GM21529 (cell line): ENCODE results near the gene KCNQ1.

Experiments
- ATAC-seq: cut with Tn5 transposase; IDR thresholded peaks from one replicate; pipeline ENCODE4 v1.9.1; 2021; ENCODE audit not compliant: unreplicated experiment

Gene KCNQ1

GRCh38 chr11:2533587-2534133 is 88.9 kb downstream of the KCNQ1 start:
- ATAC-seq: no peak

- no peak for ATAC-seq
Measured at GRCh38 chr11:2534134-2534956, 89.5 kb downstream of the KCNQ1 start.

GRCh38 chr11:2534957-2535672 is 90.3 kb downstream of the KCNQ1 start:
- no peak for ATAC-seq

GRCh38 chr11:2535673-2536439 is 91.0 kb downstream of the KCNQ1 start:
- ATAC-seq: no peak

GRCh38 chr11:2536440-2536989 is 91.7 kb downstream of the KCNQ1 start:
- ATAC-seq: no peak

GRCh38 chr11:2537010-2537705 is 92.3 kb downstream of the KCNQ1 start:
- ATAC-seq: no peak

- ATAC-seq: no peak
Measured at GRCh38 chr11:2537896-2538724, 93.3 kb downstream of the KCNQ1 start.

- no peak for ATAC-seq
Measured at GRCh38 chr11:2538951-2539350, 94.1 kb downstream of the KCNQ1 start.

GRCh38 chr11:2539371-2540222 is 94.8 kb downstream of the KCNQ1 start:
- no peak for ATAC-seq

- no peak for ATAC-seq
Measured at GRCh38 chr11:2540223-2540991, 95.6 kb downstream of the KCNQ1 start.

GRCh38 chr11:2540992-2541680 is 96.3 kb downstream of the KCNQ1 start:
- no peak for ATAC-seq

GRCh38 chr11:2541881-2542361 is 97.1 kb downstream of the KCNQ1 start:
- ATAC-seq: no peak

GRCh38 chr11:2542406-2542805 is 97.6 kb downstream of the KCNQ1 start:
- no peak for ATAC-seq

GRCh38 chr11:2547806-2548205 is 103.0 kb downstream of the KCNQ1 start:
- no peak for ATAC-seq

GRCh38 chr11:2548596-2548995 is 103.8 kb downstream of the KCNQ1 start:
- no peak for ATAC-seq

GRCh38 chr11:2549080-2549479 is 104.3 kb downstream of the KCNQ1 start:
- no peak for ATAC-seq

GRCh38 chr11:2549491-2549875 is 104.7 kb downstream of the KCNQ1 start:
- ATAC-seq: no peak
